HepG2 (cell line): ENCODE data around the gene ANG. TPM values are rescaled to one million over a fixed set of nuclear protein-coding genes. Genes with fewer than 3 reads are reported as not detected.

ENCODE experiments used
- ARHGAP35 ChIP-seq: sonication (generic); formaldehyde crosslinking; IDR thresholded peaks from 2 replicates; pipeline ENCODE4 v1.9.0; 2022; ENCODE audit warnings: mild to moderate bottlenecking, inconsistent platforms, moderate library complexity, missing genetic modification reagents, borderline replicate concordance
- ASH2L ChIP-seq: fragments of 300-600, 200-600 bp; sonication (generic); IDR thresholded peaks from 2 replicates; pipeline ENCODE4 v1.7.0; 2017; ENCODE audit warnings: low read depth, mild to moderate bottlenecking, moderate library complexity, mixed read lengths, low read length; ENCODE audit not compliant: insufficient read length
- BATF2 ChIP-seq: sonication (generic); formaldehyde crosslinking; IDR thresholded peaks from 2 replicates; pipeline ENCODE4 v1.8.0; 2022; ENCODE audit warnings: mild to moderate bottlenecking, missing genetic modification reagents, moderate library complexity
- BHLHE40 ChIP-seq: IDR thresholded peaks from 2 replicates; pipeline ENCODE4 v1.6.1; 2011; ENCODE audit warnings: low read length, improper control_type of control experiment
- GZF1 ChIP-seq: sonication (generic); formaldehyde crosslinking; IDR thresholded peaks from 2 replicates; pipeline ENCODE4 v1.5.1; 2020; ENCODE audit warnings: mild to moderate bottlenecking, missing genetic modification reagents
- KDM5B ChIP-seq: sonication (generic); formaldehyde crosslinking; IDR thresholded peaks from 2 replicates; pipeline ENCODE4 v1.4.0; 2020; ENCODE audit warnings: missing genetic modification reagents, mild to moderate bottlenecking, borderline replicate concordance
- MYC ChIP-seq: sonication (generic); formaldehyde crosslinking; IDR thresholded peaks from 2 replicates; pipeline ENCODE4 v1.9.0; 2021; ENCODE audit warnings: missing genetic modification reagents, borderline replicate concordance
- NR2C2 ChIP-seq: sonication (generic); formaldehyde crosslinking; IDR thresholded peaks from 2 replicates; pipeline ENCODE4 v1.4.0; 2020; ENCODE audit warnings: missing genetic modification reagents, mild to moderate bottlenecking, moderate library complexity, borderline replicate concordance
- SKIL ChIP-seq: sonication (generic); formaldehyde crosslinking; IDR thresholded peaks from 2 replicates; pipeline ENCODE4 v1.8.0; 2022; ENCODE audit warnings: missing genetic modification reagents, mild to moderate bottlenecking, moderate library complexity, borderline replicate concordance
- TEAD3 ChIP-seq: optimal IDR thresholded peaks from 2 replicates; pipeline ENCODE3; 2016; ENCODE audit warnings: borderline replicate concordance
- ZBTB3 ChIP-seq: sonication (generic); formaldehyde crosslinking; IDR thresholded peaks from 2 replicates; pipeline ENCODE4 v1.4.0; 2020; ENCODE audit warnings: low read depth, mild to moderate bottlenecking, moderate library complexity, missing genetic modification reagents, borderline replicate concordance
- ZMAT5 ChIP-seq: sonication (generic); formaldehyde crosslinking; IDR thresholded peaks from 2 replicates; pipeline ENCODE4 v1.5.0; 2020; ENCODE audit warnings: mild to moderate bottlenecking, low read depth, missing genetic modification reagents, borderline replicate concordance
- ZNF160 ChIP-seq: sonication (generic); formaldehyde crosslinking; IDR thresholded peaks from 2 replicates; pipeline ENCODE4 v1.8.0; 2022; ENCODE audit warnings: mild to moderate bottlenecking, inconsistent platforms, missing genetic modification reagents
- ZNF18 ChIP-seq: sonication (generic); formaldehyde crosslinking; IDR thresholded peaks from 2 replicates; pipeline ENCODE4 v1.8.0; 2022; ENCODE audit warnings: mild to moderate bottlenecking, missing genetic modification reagents; ENCODE audit not compliant: insufficient replicate concordance
- ZNF30 ChIP-seq: sonication (generic); formaldehyde crosslinking; IDR thresholded peaks from 2 replicates; pipeline ENCODE4 v1.5.0; 2020; ENCODE audit warnings: mild to moderate bottlenecking, missing genetic modification reagents
- ZNF549 ChIP-seq: sonication (generic); formaldehyde crosslinking; IDR thresholded peaks from 2 replicates; pipeline ENCODE4 v1.5.0; 2020; ENCODE audit warnings: missing genetic modification reagents
- ZNF687 ChIP-seq: sonication (generic); formaldehyde crosslinking; IDR thresholded peaks from 2 replicates; pipeline ENCODE4 v1.5.1; 2020; ENCODE audit warnings: mild to moderate bottlenecking, missing genetic modification reagents, moderate library complexity
- ZNF816 ChIP-seq: sonication (generic); formaldehyde crosslinking; IDR thresholded peaks from 2 replicates; pipeline ENCODE4 v1.8.0; 2022; ENCODE audit warnings: missing genetic modification reagents, mild to moderate bottlenecking, borderline replicate concordance
- polyA plus RNA-seq, 8 experiments: library from polyadenylated mRNA; depleted of rRNA in 3 of 8; stranded (reverse) in 7 of 8; unstranded in 1 of 8; fragments of >200 nt; fragmentation: Illumina TruSeq in 4 of 8; extraction: Trizol in 4 of 8; gene quantifications; 2 replicates each; pipeline versions ENCODE4 v1.2.1 to v1.2.3, GENCODE V29; 2011 to 2016; ENCODE audit warnings: low read depth in 4 of 8, missing spikeins in 1 of 8, mixed read lengths in 1 of 8; ENCODE audit not compliant: insufficient read depth in 1 of 8
- total RNA-seq, 5 experiments: library from RNA; depleted of rRNA; stranded (reverse); fragments of >200 nt; fragmentation: Illumina TruSeq; extraction: Trizol; gene quantifications; 2 replicates each; pipeline ENCODE4 v1.2.3, GENCODE V29; 2016; ENCODE audit warnings: low read depth in 1 of 5

Gene ANG
- total and polyA plus RNA-seq, 2 of the 13 experiments (the other 11 are each of a cell fraction or from before 2014, with no cell fraction given): 83.6 to 401 TPM

GRCh38 chr14:20684662-20685456 is 3.7 kb upstream of the ANG start (continued):
- TF ChIP-seq ZNF687 (peak; percentile 49; the same call in 1 of the 2 replicates), ZNF18 (CRISPR knock-in tag) (no peak), ARHGAP35 (CRISPR knock-in tag) (no peak), ZMAT5 (no peak), MYC (CRISPR knock-in tag) (no peak), GZF1 (CRISPR knock-in tag) (no peak), ZBTB3 (no peak), BATF2 (CRISPR knock-in tag) (no peak), NR2C2 (no peak), SKIL (CRISPR knock-in tag) (peak; percentile 40; the same call in 1 of the 2 replicates), ZNF30 (CRISPR knock-in tag) (0 out of 2 replicates have a peak, but pooled peaks have one; percentile 22), KDM5B (CRISPR knock-in tag) (no peak; the same call in 1 of the 2 replicates), TEAD3 (CRISPR knock-in tag) (no peak), ASH2L (no peak), BHLHE40 (no peak), ZNF160 (CRISPR knock-in tag) (no peak), ZNF816 (CRISPR knock-in tag) (no peak; the same call in 1 of the 2 replicates), ZNF549 (CRISPR knock-in tag) (no peak)
